K562 (cell line): ENCODE measurements around the gene RNMT. TPM values are rescaled to one million over a fixed set of nuclear protein-coding genes. Genes with fewer than 3 reads are reported as not detected.

Experiments
- ATAC-seq: fragments of 200-7000 bp; cut with Tn5 transposase; 3 replicates; pipeline ENCODE4 v1.9.1; 2020; ENCODE audit warnings: moderate library complexity
- BruUV-seq: library from RNA; stranded (reverse); fragments of 400-500 nt; replicated peaks from 2 replicates; lab custom pipeline; 2021; lab: Mats Ljungman, UMichigan
- CTCF ChIA-PET: fragments of 300-600 bp; formaldehyde crosslinking; extraction: SDS; loops from one replicate; lab custom pipeline; 2021; ENCODE audit warnings: low intra/inter-chr PET ratio; lab: Yijun Ruan, JAX
- POLR2A ChIA-PET: fragments of 300-600, 350-650 bp; sonication (Branson Sonifier 250); formaldehyde crosslinking; extraction: SDS; loops from one replicate; lab custom pipeline; 2021; ENCODE audit warnings: antibody characterized with exemption, inconsistent platforms; lab: Yijun Ruan, JAX
- DNase-seq, 4 experiments: peaks; one replicate each; pipeline versions ENCODE4 v3.0.0 to v3.0.0-alpha.2; 2011 to 2018; ENCODE audit warnings: low spot score in 3 of 4, mixed read lengths in 3 of 4; ENCODE audit errors: extremely low read depth in 1 of 4
- FAIRE-seq: peaks from 2 replicates; lab custom pipeline; 2011; peaks lifted over from hg19 to GRCh38; lab: Jason Lieb, UNC
- H2AFZ ChIP-seq: 2 replicates; pipeline ENCODE4 v1.6.0; 2011; ENCODE audit warnings: low read depth, low read length, control low read depth, inconsistent platforms
- H3K27ac ChIP-seq: fragments of 200-600 bp; 3 replicates; pipeline ENCODE4 v1.8.0; 2011; ENCODE audit warnings: low read depth, mild to moderate bottlenecking, control low read depth, inconsistent platforms, low read length, moderate library complexity, mixed read lengths; ENCODE audit errors: extremely low read depth
- H3K27me3 ChIP-seq, 2 experiments: fragments of 300-600 bp in 1 of 2; 2 replicates in 1 of 2; 3 replicates in 1 of 2; pipeline versions ENCODE4 v1.6.0 to v1.8.0; 2011; ENCODE audit warnings: inconsistent platforms in 2 of 2, low read length in 2 of 2, mild to moderate bottlenecking in 1 of 2, mixed read lengths in 1 of 2, moderate library complexity in 1 of 2; ENCODE audit not compliant: control insufficient read depth in 2 of 2, insufficient read depth in 2 of 2
- H3K36me3 ChIP-seq: fragments of 300-600 bp; 3 replicates; pipeline ENCODE4 v1.8.0; 2011; ENCODE audit warnings: mild to moderate bottlenecking, low read length, inconsistent platforms; ENCODE audit not compliant: control insufficient read depth, insufficient read depth
- H3K4me1 ChIP-seq, 2 experiments: fragments of 200-600 bp in 1 of 2; replicated peaks in 1 of 2; 2 replicates in 1 of 2; 3 replicates in 1 of 2; pipeline versions ENCODE4 v1.5.1 to v1.8.0; 2011; ENCODE audit warnings: inconsistent platforms in 2 of 2, low read length in 2 of 2, mild to moderate bottlenecking in 1 of 2, mixed read lengths in 1 of 2, moderate library complexity in 1 of 2; ENCODE audit not compliant: control insufficient read depth in 2 of 2, insufficient read depth in 2 of 2
- H3K4me2 ChIP-seq: 2 replicates; pipeline ENCODE4 v1.6.1; 2011; ENCODE audit warnings: low read length, control low read depth, inconsistent platforms, mixed read lengths; ENCODE audit not compliant: insufficient read depth
- H3K4me3 ChIP-seq: fragments of 200-600 bp; sonication (generic), shearing (Covaris generic); 2 replicates; pipeline ENCODE4 v1.5.1; 2016; ENCODE audit warnings: control low read depth, inconsistent platforms
- H3K79me2 ChIP-seq: fragments of 200-600 bp; 3 replicates; pipeline ENCODE4 v1.8.0; 2011; ENCODE audit warnings: low read length, inconsistent platforms; ENCODE audit not compliant: control insufficient read depth, insufficient read depth
- H3K9ac ChIP-seq, 2 experiments: 2 replicates each; pipeline versions ENCODE4 v1.6.0 to v1.6.1; 2011; ENCODE audit warnings: low read depth in 2 of 2, low read length in 2 of 2, control low read depth in 1 of 2, inconsistent platforms in 1 of 2, mild to moderate bottlenecking in 1 of 2, mixed read lengths in 1 of 2; ENCODE audit not compliant: insufficient read depth in 1 of 2
- H3K9me1 ChIP-seq: one replicate; pipeline ENCODE4 v1.6.0; 2011; ENCODE audit warnings: inconsistent platforms, mild to moderate bottlenecking, low read length, moderate library complexity; ENCODE audit not compliant: control insufficient read depth, insufficient read depth
- H3K9me3 ChIP-seq: replicated peaks from 2 replicates; pipeline ENCODE4 v1.5.1; 2011; ENCODE audit warnings: low read depth, low read length, inconsistent platforms; ENCODE audit not compliant: control insufficient read depth, insufficient read depth
- H4K20me1 ChIP-seq: replicated peaks from 2 replicates; pipeline ENCODE4 v1.6.1; 2011; ENCODE audit warnings: low read length, inconsistent platforms, mixed read lengths; ENCODE audit not compliant: control insufficient read depth, insufficient read depth
- CBFA2T3 ChIP-seq: fragments of 450-650 bp; IDR thresholded peaks from 2 replicates; pipeline ENCODE4 v1.6.1; 2017
- CC2D1A ChIP-seq: fragments of 450-650 bp; IDR thresholded peaks from 2 replicates; pipeline ENCODE4 v1.6.1; 2017; ENCODE audit warnings: mild to moderate bottlenecking
- HNRNPH1 ChIP-seq: fragments of 200-400 bp; formaldehyde crosslinking; optimal IDR thresholded peaks from 2 replicates; pipeline ENCODE3; 2017; ENCODE audit warnings: low read depth, mild to moderate bottlenecking, low read length, moderate library complexity
- SLC30A9 ChIP-seq: fragments of 250-450 bp; sonication (Bioruptor Pico); IDR thresholded peaks from 2 replicates; pipeline ENCODE4 v1.8.0; 2022; ENCODE audit warnings: mild to moderate bottlenecking, moderate library complexity
- STAG1 ChIP-seq: sonication (generic); formaldehyde crosslinking; IDR thresholded peaks from 2 replicates; pipeline ENCODE4 v1.5.0; 2020; ENCODE audit warnings: missing genetic modification reagents, borderline replicate concordance
- ZNF57 ChIP-seq: fragments of 450-650 bp; formaldehyde crosslinking; IDR thresholded peaks from 2 replicates; pipeline ENCODE4 v1.4.0; 2020; ENCODE audit warnings: mild to moderate bottlenecking, moderate library complexity
- WGBS: fragments of 100-300 bp; shearing (Covaris generic); methylation state at CpG from one replicate; pipeline ENCODE4 v1.1.6; 2016; ENCODE audit warnings: low coverage, mixed read lengths; ENCODE audit not compliant: insufficient coverage; ENCODE audit errors: missing lambda C conversion rate; 5-methylcytosine and 5-hydroxymethylcytosine counted together
- in situ Hi-C: fragments of 300-500 bp; cut with MboI; formaldehyde crosslinking; loops from 4 replicates; pipeline ENCODE4 v1.15.0; 2018; ENCODE audit warnings: inconsistent platforms, mixed read lengths
- intact Hi-C: fragments of 100-400 bp; cut with micrococcal nuclease; formaldehyde crosslinking; loops from 2 replicates; pipeline ENCODE4 v1.14.2; 2022
- polyA plus RNA-seq, 8 experiments: library from polyadenylated mRNA; depleted of rRNA in 4 of 8; stranded (reverse) in 5 of 8; unstranded in 3 of 8; fragments of >200 nt; fragmentation: Nextera tagmentation in 2 of 8; fragmentation: Illumina TruSeq in 1 of 8; extraction: Ambion mirVana in 2 of 8; extraction: Trizol in 1 of 8; gene quantifications; 2 replicates each; pipeline versions ENCODE4 v1.2.1 to v1.2.3, GENCODE V29; 2011 to 2014; ENCODE audit warnings: inconsistent platforms in 1 of 8, missing spikeins in 1 of 8
- total RNA-seq, 7 experiments: library from RNA; depleted of rRNA in 6 of 7; stranded (reverse); fragments of >200 nt in 6 of 7; fragmentation: Illumina TruSeq in 2 of 7; extraction: Trizol in 2 of 7; gene quantifications; 2 replicates each; pipeline versions ENCODE4 v1.2.1 to v1.2.3, GENCODE V29; 2011 to 2021; ENCODE audit warnings: low replicate concordance in 1 of 7
- TF ChIP-seq, protein P1 (sequence below): fragments of 250-450 bp; sonication (Bioruptor Pico); IDR thresholded peaks from 2 replicates; pipeline ENCODE4 v1.8.0; 2022; ENCODE audit warnings: inconsistent platforms, mild to moderate bottlenecking, moderate library complexity, borderline replicate concordance
- TF ChIP-seq, protein P2 (sequence below): IDR thresholded peaks from 2 replicates; pipeline ENCODE4 v1.6.1; 2014; ENCODE audit warnings: antibody characterized with exemption

RNMT gene
- total and polyA plus RNA-seq, 9 of the 15 experiments (the other 6 are each of a cell fraction or from before 2014, with no cell fraction given) = 20.2 to 63.4 (median 34.1) TPM

DNA sequence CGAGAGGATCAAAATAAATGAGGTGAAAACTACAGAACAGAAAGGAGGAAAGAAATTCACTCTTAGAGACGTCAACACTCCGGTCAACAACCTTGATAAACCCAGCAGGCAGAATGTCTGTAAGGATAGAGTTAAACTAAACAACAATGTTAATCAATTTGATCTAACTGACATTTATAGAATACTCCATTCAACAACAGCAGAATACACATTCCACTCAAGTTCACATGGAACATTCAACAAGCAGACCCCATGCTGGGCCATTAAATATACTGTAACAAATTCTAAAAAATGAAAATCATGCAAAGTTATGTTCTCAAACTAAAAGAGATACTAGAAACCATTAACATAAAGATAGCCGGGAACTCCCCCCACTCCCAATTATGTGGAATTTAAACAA, 41.9 kb upstream of the RNMT start:
- TF ChIP-seq ZNF57 (no peak), SLC30A9 (no peak), STAG1 (CRISPR knock-in tag) (no peak), CBFA2T3 (no peak), CC2D1A (no peak), HNRNPH1 (no peak)
- TF ChIP-seq, protein P1, sequence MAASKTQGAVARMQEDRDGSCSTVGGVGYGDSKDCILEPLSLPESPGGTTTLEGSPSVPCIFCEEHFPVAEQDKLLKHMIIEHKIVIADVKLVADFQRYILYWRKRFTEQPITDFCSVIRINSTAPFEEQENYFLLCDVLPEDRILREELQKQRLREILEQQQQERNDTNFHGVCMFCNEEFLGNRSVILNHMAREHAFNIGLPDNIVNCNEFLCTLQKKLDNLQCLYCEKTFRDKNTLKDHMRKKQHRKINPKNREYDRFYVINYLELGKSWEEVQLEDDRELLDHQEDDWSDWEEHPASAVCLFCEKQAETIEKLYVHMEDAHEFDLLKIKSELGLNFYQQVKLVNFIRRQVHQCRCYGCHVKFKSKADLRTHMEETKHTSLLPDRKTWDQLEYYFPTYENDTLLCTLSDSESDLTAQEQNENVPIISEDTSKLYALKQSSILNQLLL (CRISPR knock-in tag) = 0 out of 2 replicates have a peak, but pooled peaks have one; percentile 73
- TF ChIP-seq, protein P2, sequence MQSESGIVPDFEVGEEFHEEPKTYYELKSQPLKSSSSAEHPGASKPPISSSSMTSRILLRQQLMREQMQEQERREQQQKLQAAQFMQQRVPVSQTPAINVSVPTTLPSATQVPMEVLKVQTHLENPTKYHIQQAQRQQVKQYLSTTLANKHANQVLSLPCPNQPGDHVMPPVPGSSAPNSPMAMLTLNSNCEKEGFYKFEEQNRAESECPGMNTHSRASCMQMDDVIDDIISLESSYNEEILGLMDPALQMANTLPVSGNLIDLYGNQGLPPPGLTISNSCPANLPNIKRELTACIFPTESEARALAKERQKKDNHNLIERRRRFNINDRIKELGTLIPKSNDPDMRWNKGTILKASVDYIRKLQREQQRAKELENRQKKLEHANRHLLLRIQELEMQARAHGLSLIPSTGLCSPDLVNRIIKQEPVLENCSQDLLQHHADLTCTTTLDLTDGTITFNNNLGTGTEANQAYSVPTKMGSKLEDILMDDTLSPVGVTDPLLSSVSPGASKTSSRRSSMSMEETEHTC = no peak
- ChIA-PET POLR2A (no interaction called here), CTCF (no interaction called here)
- intact Hi-C loops (no loop called here), in situ Hi-C loops (no loop called here)
- Histone ChIP-seq H2AFZ (no peak overlapping the region), H3K9ac (no peak overlapping the region), H3K9me1 (no peaks in the 10 kb centered on the region), H3K27ac (no peak overlapping the region), H3K36me3 (peaks cover 16% of the 10 kb centered on the region; the same call in 2 of the 3 replicates), H3K4me1 (peaks cover 0 to 6% of the 10 kb centered on the region in 2 experiments; a peak in 2 of 5 replicates), H3K79me2 (peaks cover 86% of the 10 kb centered on the region), H4K20me1 (peaks cover 18% of the 10 kb centered on the region; the same call in 1 of the 2 replicates), H3K4me2 (no peak overlapping the region), H3K27me3 (no peaks in the 10 kb centered on the region), H3K4me3 (no peak overlapping the region), H3K9me3 (no peaks in the 10 kb centered on the region)
- WGBS = 83% methylated on average over 4 of the region's 4 CpGs
- no TSS peak for BruUV-seq
- DNase-seq (no peak), FAIRE-seq (no peak), ATAC-seq (no peak)
